IPS DF 6.9 (cell line): ENCODE measurements around the gene NCKAP5.

ENCODE experiments used
- DNase-seq: peaks from one replicate; pipeline ENCODE4 v3.0.0-alpha.2; 2013; ENCODE audit warnings: low read depth, low spot score
- H3K27ac ChIP-seq: one replicate; pipeline ENCODE4 v1.5.1; 2013; ENCODE audit warnings: low read length, control low read depth
- H3K27me3 ChIP-seq: 2 replicates; pipeline ENCODE4 v1.6.1; 2013; ENCODE audit warnings: mild to moderate bottlenecking, low read length; ENCODE audit not compliant: control insufficient read depth, insufficient read depth
- H3K36me3 ChIP-seq: 2 replicates; pipeline ENCODE4 v1.6.1; 2013; ENCODE audit warnings: low read length; ENCODE audit not compliant: control insufficient read depth, insufficient read depth
- H3K4me1 ChIP-seq: 2 replicates; pipeline ENCODE4 v1.6.1; 2013; ENCODE audit warnings: low read length; ENCODE audit not compliant: control insufficient read depth, insufficient read depth
- H3K4me3 ChIP-seq: 2 replicates; pipeline ENCODE4 v1.5.1; 2013; ENCODE audit warnings: mild to moderate bottlenecking, low read length
- H3K9me3 ChIP-seq: 2 replicates; pipeline ENCODE4 v1.6.1; 2013; ENCODE audit warnings: low read length, inconsistent platforms; ENCODE audit not compliant: control insufficient read depth, insufficient read depth
- WGBS: extraction: QIAGEN DNeasy Blood & Tissue Kit; methylation state at CpG from one replicate; pipeline ENCODE4 v1.1.7; 2013; ENCODE audit warnings: mixed read lengths, missing lambda C conversion rate; ENCODE audit not compliant: insufficient read length, insufficient coverage; 5-methylcytosine and 5-hydroxymethylcytosine counted together

NCKAP5 gene

GRCh38 chr2:133169274-133169912 lies 398.9 kb downstream of the NCKAP5 start:
- H3K4me3 ChIP-seq: no peak overlapping the region
- H3K9me3 ChIP-seq: no peaks in the 10 kb centered on the region
- H3K27ac ChIP-seq: no peak overlapping the region
- H3K27me3 ChIP-seq: no peaks in the 10 kb centered on the region
- no CpG with 5 or more reads among the region's 10 CpGs for WGBS
- H3K36me3 ChIP-seq: no peaks in the 10 kb centered on the region
- no peak for DNase-seq
- no peaks in the 10 kb centered on the region for H3K4me1 ChIP-seq

- no CpG with 5 or more reads among the region's 3 CpGs for WGBS
- Histone ChIP-seq H3K4me3 (no peak overlapping the region), H3K9me3 (no peaks in the 10 kb centered on the region), H3K36me3 (no peaks in the 10 kb centered on the region), H3K27ac (no peak overlapping the region), H3K4me1 (no peaks in the 10 kb centered on the region), H3K27me3 (no peaks in the 10 kb centered on the region)
- no peak for DNase-seq
Observed at GRCh38 chr2:133167990-133168389, 400.3 kb downstream of the NCKAP5 start.

- WGBS: no CpG with 5 or more reads among the region's 3 CpGs
- no peak for DNase-seq
- Histone ChIP-seq H3K27ac (no peak overlapping the region), H3K36me3 (no peaks in the 10 kb centered on the region), H3K9me3 (no peaks in the 10 kb centered on the region), H3K27me3 (no peaks in the 10 kb centered on the region), H3K4me3 (no peak overlapping the region), H3K4me1 (no peaks in the 10 kb centered on the region)
Observed at GRCh38 chr2:133167223-133167622, 401.0 kb downstream of the NCKAP5 start.

DNA sequence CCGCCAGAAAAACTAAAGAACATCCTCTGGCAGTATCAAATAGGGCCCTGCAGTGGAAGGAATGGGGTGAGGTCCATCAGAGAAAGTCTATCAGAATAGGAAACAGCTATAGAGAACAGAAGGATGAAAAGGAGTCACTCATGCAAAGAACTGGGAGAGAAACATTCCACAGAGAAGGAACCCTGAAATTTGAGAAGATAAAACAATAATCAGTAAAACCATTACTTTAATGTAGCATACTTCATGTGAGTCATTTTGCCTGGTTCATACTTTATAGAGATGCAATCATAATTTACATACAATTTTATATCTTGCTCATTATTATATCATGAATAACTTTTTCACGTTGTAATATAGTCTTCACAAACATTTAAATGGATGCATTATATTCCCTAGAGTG lies 402.2 kb downstream of the NCKAP5 start:
- no CpG with 5 or more reads among the region's 2 CpGs for WGBS
- Histone ChIP-seq H3K27me3 (no peaks in the 10 kb centered on the region), H3K9me3 (no peaks in the 10 kb centered on the region), H3K4me1 (no peaks in the 10 kb centered on the region), H3K27ac (no peak overlapping the region), H3K4me3 (no peak overlapping the region), H3K36me3 (no peaks in the 10 kb centered on the region)
- no peak for DNase-seq

- Histone ChIP-seq H3K4me3 (no peak overlapping the region), H3K4me1 (no peaks in the 10 kb centered on the region), H3K27ac (no peak overlapping the region), H3K27me3 (no peaks in the 10 kb centered on the region), H3K36me3 (no peaks in the 10 kb centered on the region), H3K9me3 (no peaks in the 10 kb centered on the region)
- no CpG with 5 or more reads among the region's 4 CpGs for WGBS
- DNase-seq: no peak
Observed at GRCh38 chr2:133163111-133163510, 405.2 kb downstream of the NCKAP5 start.

DNA sequence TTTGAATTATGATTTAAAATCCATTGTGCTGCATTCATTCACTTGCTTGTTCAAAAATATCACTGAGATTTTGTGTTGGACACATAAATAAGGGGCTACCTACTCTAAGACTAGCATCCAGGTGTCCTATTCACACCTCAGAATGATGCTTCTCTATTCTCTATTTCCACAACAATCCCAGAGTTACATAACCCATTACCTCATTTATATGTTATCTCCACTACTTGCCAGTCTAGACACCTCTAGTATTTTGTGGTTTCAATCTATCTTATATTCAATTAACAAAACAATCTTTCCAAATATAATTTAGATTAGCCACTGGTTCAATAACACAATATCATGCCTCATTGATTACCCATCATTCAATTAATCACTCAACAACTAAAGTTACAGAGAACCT lies 409.8 kb downstream of the NCKAP5 start:
- Histone ChIP-seq H3K4me1 (no peaks in the 10 kb centered on the region), H3K27me3 (no peaks in the 10 kb centered on the region), H3K9me3 (no peaks in the 10 kb centered on the region), H3K4me3 (no peak overlapping the region), H3K27ac (no peak overlapping the region), H3K36me3 (no peaks in the 10 kb centered on the region)
- DNase-seq: no peak

GRCh38 chr2:133158024-133158423 lies 410.2 kb downstream of the NCKAP5 start:
- Histone ChIP-seq H3K4me1 (no peaks in the 10 kb centered on the region), H3K27ac (no peak overlapping the region), H3K27me3 (no peaks in the 10 kb centered on the region), H3K36me3 (no peaks in the 10 kb centered on the region), H3K4me3 (no peak overlapping the region), H3K9me3 (no peaks in the 10 kb centered on the region)
- no CpG with 5 or more reads among the region's 1 CpG for WGBS
- no peak for DNase-seq

- no peak overlapping the region for H3K27ac ChIP-seq
- H3K4me3 ChIP-seq: no peak overlapping the region
- no peak for DNase-seq
- no CpG with 5 or more reads among the region's 3 CpGs for WGBS
- H3K9me3 ChIP-seq: no peaks in the 10 kb centered on the region
- no peaks in the 10 kb centered on the region for H3K36me3 ChIP-seq
- H3K4me1 ChIP-seq: no peaks in the 10 kb centered on the region
- H3K27me3 ChIP-seq: no peaks in the 10 kb centered on the region
Observed at GRCh38 chr2:133157141-133157540, 411.1 kb downstream of the NCKAP5 start.

DNA sequence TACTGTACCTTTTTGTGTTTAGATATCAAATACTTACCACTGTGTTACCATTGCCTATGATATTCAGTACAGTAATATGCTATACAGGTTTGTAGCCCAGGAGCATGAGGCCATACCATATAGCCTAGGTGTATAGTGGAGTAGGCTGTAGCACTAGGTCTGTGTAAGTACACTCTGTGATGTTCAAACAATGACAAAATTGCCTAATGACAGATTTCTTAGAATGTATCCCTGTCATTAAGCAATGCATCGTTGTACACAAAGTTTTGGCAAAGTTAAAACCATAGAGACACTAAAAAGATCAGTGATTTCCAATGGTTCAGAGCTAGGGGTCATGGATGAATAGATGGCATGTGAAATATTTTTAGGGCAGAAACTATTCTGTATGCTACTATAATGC lies 415.5 kb downstream of the NCKAP5 start:
- no peak for DNase-seq
- Histone ChIP-seq H3K27ac (no peak overlapping the region), H3K9me3 (no peaks in the 10 kb centered on the region), H3K36me3 (no peaks in the 10 kb centered on the region), H3K27me3 (no peaks in the 10 kb centered on the region), H3K4me1 (no peaks in the 10 kb centered on the region), H3K4me3 (no peak overlapping the region)
- no CpG with 5 or more reads among the region's 1 CpG for WGBS

GRCh38 chr2:133148187-133148586 lies 420.1 kb downstream of the NCKAP5 start:
- no peak overlapping the region for H3K4me3 ChIP-seq
- H3K4me1 ChIP-seq: no peaks in the 10 kb centered on the region
- no peaks in the 10 kb centered on the region for H3K36me3 ChIP-seq
- no peaks in the 10 kb centered on the region for H3K9me3 ChIP-seq
- H3K27me3 ChIP-seq: no peaks in the 10 kb centered on the region
- H3K27ac ChIP-seq: no peak overlapping the region
- WGBS: no CpG with 5 or more reads among the region's 2 CpGs
- DNase-seq: no peak

- WGBS: no CpG with 5 or more reads among the region's 1 CpG
- no peaks in the 10 kb centered on the region for H3K9me3 ChIP-seq
- no peaks in the 10 kb centered on the region for H3K36me3 ChIP-seq
- DNase-seq: no peak
- no peak overlapping the region for H3K27ac ChIP-seq
- H3K27me3 ChIP-seq: no peaks in the 10 kb centered on the region
- no peak overlapping the region for H3K4me3 ChIP-seq
- no peaks in the 10 kb centered on the region for H3K4me1 ChIP-seq
Observed at GRCh38 chr2:133146893-133147292, 421.4 kb downstream of the NCKAP5 start.
